GM04504 (cell line): Measurements from ENCODE around the gene COL25A1.
"Not testable (repeated sequence)": the region's sequence is repeated elsewhere in the genome, so short reads cannot be mapped to it uniquely, and the experiment has no call there.

ENCODE experiments used
- DNase-seq: peaks from one replicate; pipeline ENCODE4 v3.0.0-alpha.2; 2012; ENCODE audit warnings: low read depth

The COL25A1 gene

DNA sequence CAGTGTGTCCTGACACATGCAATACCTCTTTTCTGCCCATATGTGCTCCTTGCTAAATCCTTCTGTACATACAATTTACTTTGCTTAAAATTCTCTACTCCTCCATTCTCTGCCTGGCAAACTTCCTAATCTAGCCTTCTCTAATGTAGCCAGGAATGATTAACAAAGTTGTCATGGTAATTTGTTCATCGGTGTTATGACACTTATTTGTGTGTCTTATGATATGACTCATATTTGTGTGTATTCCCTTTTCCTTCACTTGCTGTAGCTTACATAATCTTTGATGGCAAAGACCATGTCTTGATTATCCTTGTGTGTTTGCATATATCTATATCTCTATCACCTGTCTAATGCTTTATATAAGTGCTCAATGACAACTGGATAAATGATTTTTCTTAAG, 133.3 kb downstream of the COL25A1 start:
- no peak for DNase-seq

DNA sequence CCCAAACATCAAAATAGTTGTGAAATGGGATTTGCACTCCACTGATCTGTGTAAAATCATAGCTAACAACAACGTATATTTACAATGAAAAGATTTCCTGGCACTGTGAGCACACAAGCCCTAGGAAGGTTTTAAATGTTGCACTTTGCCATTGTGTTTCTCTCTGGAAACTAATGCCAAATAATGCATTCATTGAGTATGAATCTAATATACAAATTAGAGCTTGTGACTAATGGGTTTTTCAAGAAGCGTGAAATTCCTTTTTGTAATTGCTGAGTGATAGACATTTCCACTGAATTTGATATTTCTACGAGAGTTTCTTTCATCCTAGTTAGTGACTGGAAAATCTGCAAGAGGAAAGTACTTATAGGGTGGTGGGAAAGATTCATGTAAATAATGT, 135.9 kb downstream of the COL25A1 start:
- no peak for DNase-seq

DNA sequence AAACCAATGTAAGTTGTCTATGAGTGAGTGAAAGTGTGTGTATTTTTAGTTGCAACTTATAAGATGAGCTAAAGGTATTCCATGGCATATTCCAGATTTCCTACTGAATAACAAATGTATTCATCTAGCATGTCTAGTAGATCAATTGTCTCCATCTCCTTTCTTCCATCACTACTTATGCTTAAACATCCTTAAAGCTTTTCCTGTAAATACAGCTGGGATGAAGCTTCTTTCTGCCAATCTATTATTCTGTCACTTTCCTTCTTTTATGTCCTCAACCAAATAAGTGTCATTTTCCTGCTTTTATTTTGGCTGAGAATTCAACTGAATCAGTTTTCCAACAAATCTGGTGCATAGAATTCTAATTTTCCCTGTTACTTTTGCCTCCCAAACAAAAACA, 136.3 kb downstream of the COL25A1 start:
- DNase-seq: no peak

DNA sequence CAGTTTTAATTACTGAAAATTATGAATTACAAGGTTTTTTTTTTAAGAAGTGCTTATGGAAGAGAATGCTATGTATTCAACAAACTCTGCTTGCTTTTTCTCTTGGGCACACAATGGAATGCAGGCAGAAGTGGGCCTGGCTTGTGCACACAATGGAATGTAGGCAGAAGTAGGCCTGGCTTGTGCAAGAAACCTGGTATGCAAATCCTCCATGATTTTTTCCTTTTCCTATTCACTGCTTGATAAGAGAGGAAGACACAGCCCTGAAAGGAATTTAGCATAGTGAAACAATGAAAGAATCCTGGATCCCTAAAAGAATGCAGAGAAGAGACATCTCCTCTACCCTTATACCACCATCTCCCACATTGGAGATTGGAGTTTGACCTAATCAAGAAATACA, 138.4 kb downstream of the COL25A1 start:
- no peak for DNase-seq

DNA sequence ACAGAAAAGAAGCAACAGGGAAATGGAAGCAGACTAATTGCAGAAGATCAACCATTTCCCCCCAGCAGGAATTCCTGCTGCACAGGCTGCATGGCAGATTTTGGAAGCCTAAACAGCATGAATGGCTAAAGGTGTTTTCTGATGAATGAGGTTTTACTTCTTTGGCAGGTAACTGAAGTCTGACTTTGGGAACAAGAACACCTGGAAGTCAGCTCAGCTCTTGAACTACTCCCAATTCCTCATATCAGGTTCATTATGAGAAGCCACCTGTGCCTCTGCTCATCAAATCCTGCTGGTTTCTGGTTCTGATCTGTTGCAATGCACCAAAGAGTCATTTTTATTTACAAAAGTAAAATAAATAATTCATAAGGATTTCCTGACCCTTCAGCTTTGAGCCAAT, 139.0 kb downstream of the COL25A1 start:
- no peak for DNase-seq

DNA sequence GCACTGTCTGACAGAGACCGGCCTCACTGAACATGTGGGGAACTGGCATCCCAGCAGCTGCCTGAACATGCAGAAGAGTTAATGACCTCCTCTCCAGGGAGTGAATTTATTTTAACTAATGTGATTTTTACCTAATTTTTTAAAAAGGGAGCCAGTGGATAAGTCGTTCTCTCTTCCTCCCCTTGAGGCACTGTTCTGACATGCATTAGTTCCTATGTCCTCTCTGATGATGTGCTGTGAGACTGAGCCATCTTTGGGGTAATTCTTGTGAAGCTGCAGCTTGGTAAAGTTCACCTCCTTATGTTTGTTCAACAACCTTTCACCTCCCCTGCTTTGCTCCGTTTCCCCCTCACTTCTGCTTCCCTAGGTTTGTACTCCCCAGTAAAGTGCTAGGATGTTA, 139.7 kb downstream of the COL25A1 start:
- no peak for DNase-seq

DNA sequence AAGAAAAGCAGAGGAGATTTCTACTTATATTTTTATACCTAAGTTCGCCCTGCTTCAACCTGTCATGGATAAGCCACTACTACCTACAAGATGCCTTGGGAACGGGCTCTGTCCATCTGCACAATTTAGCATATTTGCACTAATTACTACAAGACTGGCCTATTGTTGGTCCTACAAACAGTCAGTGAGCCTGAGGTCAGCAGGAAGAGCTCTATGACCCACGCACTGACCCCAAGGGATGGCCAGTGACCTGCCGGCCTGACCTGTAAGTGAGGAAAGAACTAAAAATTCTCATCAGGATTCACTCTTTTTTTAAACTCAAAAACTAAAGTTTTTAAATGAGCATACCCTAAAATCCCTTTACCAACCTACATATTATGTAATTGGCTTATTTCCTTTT, 142.0 kb downstream of the COL25A1 start:
- no peak for DNase-seq

DNA sequence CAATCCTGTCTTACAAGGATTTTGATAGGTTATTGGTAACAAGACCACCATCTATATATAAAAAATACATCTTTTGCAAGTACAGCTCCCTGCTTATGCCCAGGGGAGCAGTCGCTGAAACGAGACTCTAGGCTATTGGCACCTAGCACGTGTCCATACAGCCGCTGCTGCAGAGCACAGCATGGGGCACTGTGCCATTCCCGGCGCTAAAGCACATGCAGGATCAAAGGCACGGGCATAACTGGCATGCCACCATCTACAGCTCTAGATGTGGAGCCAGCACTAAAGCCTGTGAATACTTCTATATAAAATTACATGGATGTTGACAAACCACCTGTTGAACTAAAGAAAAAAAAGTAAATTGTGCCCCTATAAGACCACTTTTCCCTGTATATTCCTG, 144.8 kb downstream of the COL25A1 start:
- no peak for DNase-seq

DNA sequence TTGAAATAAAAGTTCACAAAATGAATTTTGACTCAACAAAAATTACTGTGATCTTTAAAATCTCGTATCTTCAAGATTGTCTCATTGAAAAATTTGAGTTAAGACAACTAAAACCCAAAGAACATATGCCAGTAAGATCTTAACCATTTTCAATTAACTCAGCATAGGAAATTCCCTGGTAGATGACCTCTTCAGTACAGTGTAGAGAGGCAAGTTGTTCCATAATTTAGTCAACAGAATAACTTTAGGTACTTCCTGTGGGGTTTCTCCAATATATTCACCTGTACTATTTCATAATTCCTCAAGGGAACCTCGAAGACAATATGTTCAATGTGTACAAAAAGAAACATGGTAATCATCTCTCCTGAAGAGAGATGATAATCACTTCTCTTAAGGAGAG, 145.3 kb downstream of the COL25A1 start:
- no peak for DNase-seq

DNA sequence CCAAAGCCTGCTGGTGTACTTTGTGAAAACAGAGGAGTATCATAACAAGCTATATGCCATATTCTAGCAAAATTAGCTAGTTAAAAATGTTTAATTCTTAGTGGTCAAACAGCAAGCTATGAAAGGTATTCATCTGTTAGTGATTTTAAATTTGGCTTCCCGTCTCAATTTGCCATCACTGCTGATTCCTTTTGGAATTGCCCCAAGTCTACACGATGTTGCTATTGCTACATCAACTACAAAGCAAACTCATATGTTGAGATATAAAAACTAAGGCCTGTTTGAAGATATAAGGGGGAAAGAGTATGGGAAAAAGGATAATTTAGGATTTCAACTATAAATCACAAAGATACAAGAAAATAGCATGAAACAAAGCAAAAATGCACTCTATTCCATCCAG, 146.1 kb downstream of the COL25A1 start:
- DNase-seq: no peak

DNA sequence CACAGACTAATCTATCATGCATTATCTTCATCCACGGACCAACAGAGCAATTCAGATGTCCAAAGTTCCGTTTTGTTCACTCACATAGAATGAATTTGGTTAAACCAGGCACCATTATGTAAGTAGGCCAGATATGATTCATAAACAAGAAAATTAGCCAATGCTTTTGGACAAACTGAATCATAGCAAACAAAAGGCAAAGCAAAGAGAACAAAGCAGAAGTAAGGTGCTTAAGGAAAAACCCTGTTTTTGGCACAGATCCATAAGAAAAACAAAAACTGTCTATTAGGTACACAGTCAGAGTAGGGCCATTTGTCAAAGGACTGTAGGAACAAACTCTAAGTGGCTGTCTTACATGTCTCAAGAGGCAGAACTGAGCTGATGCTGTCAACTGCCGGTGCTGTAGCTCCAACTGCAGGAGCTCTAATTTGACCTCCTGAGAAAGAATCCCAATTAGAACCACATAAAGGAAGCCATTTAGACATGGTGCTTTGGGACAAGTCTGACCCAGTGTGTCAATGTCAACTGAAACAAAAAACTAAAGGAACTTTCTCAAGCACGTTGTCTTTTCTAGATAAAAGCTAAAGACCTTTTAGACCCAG, 146.7 kb downstream of the COL25A1 start:
- no peak for DNase-seq

DNA sequence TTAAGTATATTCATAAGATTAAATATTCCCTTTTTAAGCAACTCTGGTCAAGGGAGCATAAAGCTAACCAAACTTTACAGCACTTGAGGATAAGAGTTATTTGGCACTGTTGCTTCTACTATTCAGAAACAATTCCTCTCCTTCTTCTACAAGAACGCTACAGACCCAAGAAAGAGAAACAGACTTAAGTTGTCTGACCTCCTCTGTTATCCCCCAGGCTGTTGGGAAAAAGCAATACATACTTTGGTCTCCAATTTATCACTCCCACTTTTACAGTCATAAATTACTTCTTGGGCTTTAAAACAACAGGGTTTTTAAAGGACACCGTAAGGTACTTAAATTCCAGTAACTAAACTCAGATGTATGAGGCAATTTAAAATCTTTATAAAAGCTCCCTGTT, 147.4 kb downstream of the COL25A1 start:
- no peak for DNase-seq

DNA sequence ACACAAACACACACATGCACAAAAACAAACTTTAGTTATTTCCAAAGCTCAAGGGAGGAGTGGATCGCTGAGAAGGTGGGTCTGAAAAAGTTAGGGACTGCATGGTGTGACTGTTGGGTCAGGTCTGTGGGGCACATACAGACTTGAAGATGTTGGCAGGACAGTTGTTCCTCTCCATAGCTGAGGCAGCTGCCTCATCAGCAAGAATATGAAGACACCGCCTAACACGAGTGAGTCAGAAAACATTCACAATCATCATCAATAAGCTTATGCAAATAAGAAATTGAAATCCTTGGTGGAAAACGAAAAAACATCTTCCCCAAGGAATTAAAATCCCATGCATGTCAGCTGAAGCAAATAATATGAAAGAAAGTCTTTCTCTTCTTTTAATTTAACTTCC, 148.0 kb downstream of the COL25A1 start:
- no peak for DNase-seq

DNA sequence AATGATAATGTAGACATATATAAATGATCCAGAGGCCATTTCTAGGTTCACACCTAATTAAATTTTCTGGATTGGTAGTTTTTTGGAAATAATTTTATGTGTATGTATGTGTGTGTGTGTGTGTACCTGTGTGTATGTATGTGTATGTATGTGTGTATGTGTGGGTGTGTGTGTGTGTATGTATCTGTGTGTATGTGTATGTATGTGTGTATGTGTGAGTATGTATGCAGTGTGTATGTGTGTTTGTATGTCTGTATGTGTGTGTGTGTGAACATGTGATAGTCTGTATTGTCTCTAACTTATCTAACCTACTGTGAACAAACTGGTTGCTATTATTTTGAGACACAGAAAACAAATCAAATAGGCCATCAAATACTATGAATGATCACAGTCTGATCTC, 152.6 kb downstream of the COL25A1 start:
- no peak for DNase-seq

DNA sequence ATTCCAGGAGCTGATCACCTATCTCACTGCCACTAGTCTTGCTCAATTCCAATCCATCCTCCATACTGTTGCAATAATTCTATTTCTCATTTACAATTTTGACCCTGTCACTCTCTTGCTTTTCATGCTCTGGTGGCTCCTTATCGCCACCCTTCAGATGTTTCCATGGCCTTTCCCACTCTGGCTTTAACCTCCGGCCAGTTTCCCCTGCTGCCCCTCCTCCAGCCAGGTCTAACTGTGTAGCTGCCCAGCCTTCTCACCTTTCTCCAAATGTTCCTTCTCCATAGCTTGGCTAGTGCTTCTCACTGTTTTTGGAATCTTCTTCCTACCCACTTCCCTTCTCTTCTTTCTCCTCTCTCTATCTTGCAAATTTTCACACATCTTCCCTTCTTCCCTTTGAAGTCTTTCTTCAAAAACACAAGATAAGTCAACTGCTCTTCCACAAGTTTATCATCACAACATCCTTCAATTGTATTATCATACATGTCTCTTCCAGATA, 153.8 kb downstream of the COL25A1 start:
- DNase-seq: no peak

DNA sequence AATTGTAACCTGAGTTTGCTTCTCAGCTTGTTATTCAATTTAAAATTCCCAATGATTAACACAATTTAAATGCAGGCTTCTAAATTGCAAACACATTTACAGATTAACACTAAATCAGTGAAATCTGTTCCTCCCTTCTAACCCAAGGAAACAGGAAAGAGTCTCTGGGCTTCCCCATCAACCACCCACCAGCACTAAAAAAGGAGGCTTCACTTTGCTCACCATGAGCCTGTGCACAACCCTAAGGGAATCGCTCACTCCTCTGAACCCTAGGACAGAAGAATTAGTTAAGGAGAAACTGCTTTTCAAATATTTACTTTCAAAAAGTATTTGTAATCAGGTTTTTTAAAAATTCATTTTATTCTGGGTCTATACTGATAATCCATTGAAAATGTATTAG, 155.3 kb downstream of the COL25A1 start:
- no peak for DNase-seq

DNA sequence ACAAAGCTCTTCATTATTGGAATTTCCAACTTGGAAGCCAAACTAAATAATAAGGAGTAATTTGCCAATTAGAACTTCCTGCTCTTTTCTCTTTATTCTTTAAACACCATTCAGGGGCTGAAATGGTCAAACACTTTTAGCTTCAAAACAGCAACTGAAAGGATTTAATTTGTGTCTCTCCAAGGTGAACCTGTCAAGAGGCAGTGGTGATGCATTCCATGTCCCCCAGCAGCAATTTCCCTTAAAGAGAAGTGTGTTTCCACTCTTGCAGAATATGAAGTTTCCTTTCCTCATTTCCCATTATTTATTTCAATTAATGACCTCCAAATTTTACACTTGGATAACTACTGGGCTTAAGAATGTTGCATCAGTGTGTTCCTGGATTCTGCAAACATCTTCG, 156.0 kb downstream of the COL25A1 start:
- no peak for DNase-seq

DNA sequence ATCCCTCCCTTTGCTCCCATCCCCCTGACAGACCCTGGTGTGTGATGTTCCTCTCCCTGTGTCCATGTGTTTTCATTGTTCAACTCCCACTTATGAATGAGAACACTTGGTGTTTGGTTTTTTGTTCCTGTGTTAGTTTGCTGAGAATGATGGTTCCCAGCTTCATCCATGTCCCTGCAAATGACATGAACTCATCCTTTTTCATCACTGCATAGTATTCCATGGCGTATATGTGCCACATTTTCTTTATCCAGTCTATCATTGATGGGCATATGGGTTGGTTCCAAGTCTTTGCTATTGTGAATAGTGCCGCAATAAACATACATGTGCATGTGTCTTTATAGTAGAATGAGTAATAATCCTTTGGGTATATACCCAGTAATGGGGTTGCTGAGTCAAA, 164.3 kb downstream of the COL25A1 start:
- DNase-seq: not testable (repeated sequence)

DNA sequence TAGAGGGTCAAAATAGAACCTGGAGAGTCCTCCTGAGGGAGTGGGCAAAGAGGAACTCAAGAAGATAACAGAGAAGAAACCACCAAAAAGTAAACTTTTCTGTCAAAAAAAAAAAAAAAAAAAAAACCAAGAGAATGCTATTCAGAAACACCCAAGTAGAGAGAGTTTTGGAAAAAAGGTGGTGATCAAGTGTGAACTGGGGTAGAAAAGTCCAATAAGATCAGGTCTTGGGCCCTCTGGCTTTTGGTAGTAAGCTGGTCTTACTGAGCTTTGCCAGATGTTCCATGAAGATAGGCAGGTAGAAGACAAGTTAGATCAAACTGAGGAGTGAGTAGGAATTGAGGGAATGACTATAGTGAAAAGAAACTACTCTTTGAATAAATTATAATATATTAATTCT, 167.5 kb downstream of the COL25A1 start:
- DNase-seq: no peak

DNA sequence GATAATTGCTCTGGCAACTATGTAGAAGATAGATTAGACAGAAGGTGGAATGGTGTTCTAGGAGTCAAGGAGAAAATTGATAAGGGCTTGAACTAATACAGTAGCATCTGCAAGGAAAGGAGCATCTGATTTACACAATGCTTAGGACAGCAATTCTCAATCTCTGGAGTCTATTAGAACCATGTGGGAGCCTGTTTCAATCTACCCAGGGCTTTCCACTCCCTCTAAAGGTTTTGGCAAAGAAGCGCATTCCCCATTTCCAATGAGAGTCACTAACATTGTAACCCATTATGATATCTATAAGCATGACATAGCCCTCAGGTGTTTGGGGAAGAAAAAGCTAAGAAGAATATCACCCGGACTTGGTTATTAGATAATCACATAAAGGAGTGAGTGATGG, 168.2 kb downstream of the COL25A1 start:
- no peak for DNase-seq

DNA sequence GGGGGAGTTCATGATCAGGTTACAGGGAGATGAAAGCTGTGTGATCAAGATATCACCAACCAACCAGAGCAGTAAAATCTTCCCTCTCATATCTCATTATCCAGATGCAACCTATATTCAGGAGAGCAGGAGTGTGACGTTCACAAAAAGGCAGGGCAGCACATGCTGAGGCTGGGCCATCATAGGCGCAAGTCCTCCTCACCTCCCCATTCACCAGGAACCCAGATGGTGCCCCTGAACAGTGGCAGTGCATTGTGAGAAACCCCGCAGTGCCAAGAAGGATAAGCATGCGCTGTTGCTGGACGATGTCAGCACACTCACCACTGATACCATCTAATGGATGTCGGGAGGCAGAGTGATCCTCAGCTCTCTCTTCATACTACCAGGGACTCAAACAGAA, 170.9 kb downstream of the COL25A1 start:
- no peak for DNase-seq

DNA sequence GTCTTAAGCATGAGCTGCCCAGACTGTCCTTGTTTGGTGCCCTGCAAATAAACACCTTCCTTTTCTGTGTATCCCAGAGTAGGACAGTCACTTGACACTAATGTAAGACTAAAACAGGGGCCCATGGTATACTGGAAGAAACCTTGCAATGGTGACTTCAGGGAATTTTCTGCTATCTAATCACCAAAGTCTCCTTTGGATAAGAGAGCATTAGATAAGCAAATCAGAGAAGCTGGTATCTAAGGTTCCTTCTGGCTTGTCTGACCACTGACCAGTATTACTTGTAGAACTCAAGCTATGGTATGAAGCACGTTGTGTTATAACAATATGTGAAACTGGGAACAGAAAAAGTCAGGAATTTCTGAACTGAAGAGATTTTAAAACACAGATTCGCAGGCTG, 173.9 kb downstream of the COL25A1 start:
- DNase-seq: no peak

DNA sequence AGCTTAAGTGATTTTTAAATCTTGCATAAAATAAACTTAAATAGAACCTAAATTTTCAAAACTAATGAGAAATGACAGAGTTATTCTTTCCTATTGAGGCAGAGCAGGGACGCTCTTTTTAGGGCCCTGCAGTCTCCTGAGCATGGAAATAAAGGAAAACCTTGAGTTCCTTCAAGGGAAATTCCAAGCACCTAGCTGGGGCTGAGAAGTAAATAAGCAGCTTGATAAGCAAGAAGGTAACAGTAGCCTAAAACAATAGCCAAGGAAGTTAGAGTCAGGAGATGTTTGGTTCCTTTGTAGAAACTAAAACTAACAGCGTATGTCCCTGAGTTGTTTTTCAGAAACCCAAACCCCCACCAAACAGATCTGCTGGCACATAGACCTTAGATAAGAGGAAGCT, 174.6 kb downstream of the COL25A1 start:
- DNase-seq: no peak

DNA sequence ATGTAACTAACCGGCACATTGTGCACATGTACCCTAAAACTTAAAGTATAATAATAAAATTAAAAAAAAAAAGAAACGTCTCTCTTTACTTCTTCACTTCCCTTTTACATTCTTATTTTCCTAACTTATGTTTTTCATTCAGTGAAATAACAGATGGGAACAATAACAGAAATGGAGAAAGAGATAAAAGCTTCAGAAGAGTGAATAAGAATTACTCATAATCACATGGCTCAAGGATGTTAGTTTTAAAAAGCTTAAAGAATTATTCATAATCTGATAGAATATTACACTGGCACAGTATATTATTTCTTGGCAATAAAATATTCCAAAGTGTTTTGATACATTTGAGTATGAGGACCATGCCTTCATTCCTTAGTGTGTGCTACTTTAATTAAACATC, 175.6 kb downstream of the COL25A1 start:
- DNase-seq: no peak

DNA sequence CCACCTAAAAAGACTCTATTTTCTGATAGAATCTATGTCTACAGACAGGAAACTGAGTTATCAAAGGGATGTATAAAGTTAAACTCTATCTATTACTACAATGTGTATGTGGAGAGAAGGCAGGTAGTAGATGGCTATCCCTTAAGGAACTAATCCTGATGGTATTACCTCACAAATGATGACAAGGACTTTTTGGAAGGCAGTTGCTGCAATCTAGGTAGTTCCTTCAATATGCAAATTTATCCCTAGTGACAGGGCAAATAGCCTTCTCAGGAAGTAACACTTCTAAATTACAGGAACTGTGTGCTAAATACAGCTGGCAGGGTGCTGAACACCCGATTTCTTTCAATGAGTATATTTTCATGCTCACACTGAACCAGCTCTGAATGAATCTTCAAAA, 177.4 kb downstream of the COL25A1 start:
- no peak for DNase-seq
